Esophagus squamous epithelium (tissue), 5 donors: ENCODE results near the gene TP63. TPM values are rescaled to one million over a fixed set of nuclear protein-coding genes. Genes with fewer than 3 reads are reported as not detected.
"Not testable (repeated sequence)": the region's sequence is repeated elsewhere in the genome, so short reads cannot be mapped to it uniquely, and the experiment has no call there.

Source experiments
- DNase-seq: peaks from one replicate; lab custom pipeline; 2025; lab: John Stamatoyannopoulos, UW
- H3K27ac ChIP-seq, 4 donors: fragments of 200-600 bp; sonication (generic); one replicate each; pipeline ENCODE4 v1.5.1; 2016 to 2019; ENCODE audit warnings: mild to moderate bottlenecking in 1 of 4
- H3K27me3 ChIP-seq, 4 donors: fragments of 200-600 bp; sonication (generic); 1 replicate in 3 of 4; 2 replicates in 1 of 4; pipeline versions ENCODE4 v1.5.1 to v1.6.0; 2017 to 2021; ENCODE audit warnings: antibody characterized with exemption in 1 of 4
- H3K36me3 ChIP-seq, 3 donors: fragments of 200-600 bp; sonication (generic); one replicate each; pipeline ENCODE4 v1.5.1; 2016 to 2019
- H3K4me1 ChIP-seq, 3 donors: fragments of 200-600 bp; sonication (generic); one replicate each; pipeline ENCODE4 v1.5.1; 2017 to 2019
- H3K4me3 ChIP-seq, 4 donors: fragments of 200-600 bp; sonication (generic); 1 replicate in 3 of 4; 2 replicates in 1 of 4; pipeline ENCODE4 v1.5.1; 2016 to 2019; ENCODE audit warnings: mild to moderate bottlenecking in 2 of 4, moderate library complexity in 1 of 4
- H3K9me3 ChIP-seq, 3 donors: fragments of 200-600 bp; sonication (generic); one replicate each; pipeline ENCODE4 v1.5.1; 2016 to 2019
- POLR2A ChIP-seq, 4 donors: fragments of 450-650 bp; IDR thresholded peaks; one replicate each; pipeline ENCODE4 v1.6.1; 2017; ENCODE audit warnings: antibody characterized with exemption in 4 of 4, mild to moderate bottlenecking in 4 of 4, moderate library complexity in 3 of 4
- WGBS, 2 donors: methylation state at CpG; one replicate each; pipeline ENCODE4 v1.1.5; 2018; 5-methylcytosine and 5-hydroxymethylcytosine counted together
- intact Hi-C: fragments of 100-400 bp; cut with DNase I; formaldehyde crosslinking; loops from one replicate; pipeline ENCODE4 v1.15.0; 2022
- total RNA-seq, 4 donors: library from RNA; depleted of rRNA; stranded (reverse); fragments of >200 nt; gene quantifications; one replicate each; pipeline ENCODE4 v1.1.0, GENCODE V29; 2016
- TF ChIP-seq, protein P1 (sequence below), 6 experiments: fragments of 450-650 bp in 4 of 6; fragments of 200-600 bp in 2 of 6; sonication (generic) in 2 of 6; IDR thresholded peaks; one replicate each; pipeline ENCODE4 v1.5.1; 2016 to 2019; ENCODE audit warnings: antibody characterized with exemption in 6 of 6, mild to moderate bottlenecking in 4 of 6, moderate library complexity in 4 of 6
- donor health status: DM: yes; HTN: yes; CAD: no.

TP63 gene
- total RNA-seq, 4 donors from 2014 or later: 111 to 162 (median 137) TPM

DNA sequence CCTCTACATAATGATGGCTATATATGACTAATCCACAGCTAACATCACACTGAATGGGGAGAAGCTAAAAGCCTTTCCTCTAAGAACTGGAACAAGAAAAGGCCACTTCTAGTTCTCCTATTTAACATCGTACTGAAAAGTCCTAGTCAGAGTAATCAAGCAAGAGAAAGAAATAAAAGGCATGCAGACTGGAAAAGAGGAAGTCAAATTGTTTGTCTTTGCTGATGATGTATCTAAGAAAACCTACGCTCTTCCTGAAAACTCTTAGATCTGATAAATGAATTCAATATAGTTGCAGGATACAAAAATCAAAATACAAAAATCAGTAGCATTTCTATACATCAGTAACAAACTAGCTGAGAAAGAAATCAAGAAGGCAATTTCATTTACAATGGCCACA, 116.9 kb downstream of the TP63 start:
- Histone ChIP-seq H3K4me3 (no peak overlapping the region), H3K36me3 (no peaks in the 10 kb centered on the region), H3K27ac (no peak overlapping the region), H3K27me3 (no peaks in the 10 kb centered on the region), H3K4me1 (no peaks in the 10 kb centered on the region), H3K9me3 (peaks cover 0 to 14% (median 4%) of the 10 kb centered on the region in 3 donors)
- DNase-seq: no peak
- 50 to 60% methylated on average over 2 of the region's 2 CpGs for WGBS, 2 donors
- TF ChIP-seq POLR2A (IDR thresholded peaks at IDR 0.05): no peak
- TF ChIP-seq, protein P1, sequence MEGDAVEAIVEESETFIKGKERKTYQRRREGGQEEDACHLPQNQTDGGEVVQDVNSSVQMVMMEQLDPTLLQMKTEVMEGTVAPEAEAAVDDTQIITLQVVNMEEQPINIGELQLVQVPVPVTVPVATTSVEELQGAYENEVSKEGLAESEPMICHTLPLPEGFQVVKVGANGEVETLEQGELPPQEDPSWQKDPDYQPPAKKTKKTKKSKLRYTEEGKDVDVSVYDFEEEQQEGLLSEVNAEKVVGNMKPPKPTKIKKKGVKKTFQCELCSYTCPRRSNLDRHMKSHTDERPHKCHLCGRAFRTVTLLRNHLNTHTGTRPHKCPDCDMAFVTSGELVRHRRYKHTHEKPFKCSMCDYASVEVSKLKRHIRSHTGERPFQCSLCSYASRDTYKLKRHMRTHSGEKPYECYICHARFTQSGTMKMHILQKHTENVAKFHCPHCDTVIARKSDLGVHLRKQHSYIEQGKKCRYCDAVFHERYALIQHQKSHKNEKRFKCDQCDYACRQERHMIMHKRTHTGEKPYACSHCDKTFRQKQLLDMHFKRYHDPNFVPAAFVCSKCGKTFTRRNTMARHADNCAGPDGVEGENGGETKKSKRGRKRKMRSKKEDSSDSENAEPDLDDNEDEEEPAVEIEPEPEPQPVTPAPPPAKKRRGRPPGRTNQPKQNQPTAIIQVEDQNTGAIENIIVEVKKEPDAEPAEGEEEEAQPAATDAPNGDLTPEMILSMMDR (IDR thresholded peaks at IDR 0.05): no peak
- intact Hi-C loops: no loop called here

DNA sequence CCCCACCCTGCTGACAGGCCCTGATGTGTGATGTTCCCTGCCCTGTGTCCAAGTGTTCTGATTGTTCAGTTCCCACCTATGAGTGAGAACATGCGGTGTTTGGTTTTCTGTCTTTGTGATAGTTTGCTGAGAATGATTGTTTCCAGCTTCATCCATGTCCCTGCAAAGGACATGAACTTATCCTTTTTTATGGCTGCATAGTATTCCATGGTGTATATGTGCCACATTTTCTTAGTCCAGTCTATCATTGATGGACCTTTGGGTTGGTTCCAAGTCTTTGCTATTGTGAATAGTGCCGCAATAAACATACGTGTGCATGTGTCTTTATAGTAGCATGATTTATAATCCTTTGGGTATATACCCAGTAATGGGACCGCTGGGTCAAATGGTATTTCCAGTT, 119.8 kb downstream of the TP63 start:
- 94 to 98% methylated on average over 4 of the region's 4 CpGs for WGBS, 2 donors
- H3K27ac ChIP-seq, H3K27me3 ChIP-seq, H3K4me3 ChIP-seq, H3K9me3 ChIP-seq, H3K36me3 ChIP-seq, intact Hi-C loops, DNase-seq, H3K4me1 ChIP-seq: not testable (repeated sequence)

DNA sequence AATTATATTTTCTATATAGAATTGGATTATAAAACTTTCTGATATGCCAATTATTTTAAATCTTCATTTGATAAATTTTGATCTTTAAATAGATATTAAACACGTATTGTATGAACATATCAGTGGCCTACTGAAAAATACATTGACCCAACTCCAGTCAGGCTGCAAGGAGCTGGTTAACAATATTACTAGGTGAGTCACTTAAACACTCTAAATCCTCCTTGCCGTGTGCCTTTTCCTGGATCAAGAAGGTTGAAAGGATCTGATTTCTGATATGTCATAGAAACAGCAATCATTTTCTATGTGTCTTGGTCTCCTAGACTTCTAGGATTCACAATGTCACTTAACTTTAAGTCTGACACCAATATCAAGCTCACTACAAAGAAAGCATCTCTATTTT, 123.2 kb downstream of the TP63 start:
- Histone ChIP-seq H3K27me3 (no peaks in the 10 kb centered on the region), H3K36me3 (no peaks in the 10 kb centered on the region), H3K4me1 (no peaks in the 10 kb centered on the region), H3K4me3 (no peak overlapping the region), H3K27ac (no peak overlapping the region), H3K9me3 (no peaks in the 10 kb centered on the region)
- DNase-seq: no peak
- WGBS, 2 donors: 64 to 70% methylated on average over 2 of the region's 2 CpGs
- no peak for TF ChIP-seq POLR2A (IDR thresholded peaks at IDR 0.05)
- TF ChIP-seq, protein P1 (IDR thresholded peaks at IDR 0.05): no peak
- intact Hi-C loops: no loop called here

DNA sequence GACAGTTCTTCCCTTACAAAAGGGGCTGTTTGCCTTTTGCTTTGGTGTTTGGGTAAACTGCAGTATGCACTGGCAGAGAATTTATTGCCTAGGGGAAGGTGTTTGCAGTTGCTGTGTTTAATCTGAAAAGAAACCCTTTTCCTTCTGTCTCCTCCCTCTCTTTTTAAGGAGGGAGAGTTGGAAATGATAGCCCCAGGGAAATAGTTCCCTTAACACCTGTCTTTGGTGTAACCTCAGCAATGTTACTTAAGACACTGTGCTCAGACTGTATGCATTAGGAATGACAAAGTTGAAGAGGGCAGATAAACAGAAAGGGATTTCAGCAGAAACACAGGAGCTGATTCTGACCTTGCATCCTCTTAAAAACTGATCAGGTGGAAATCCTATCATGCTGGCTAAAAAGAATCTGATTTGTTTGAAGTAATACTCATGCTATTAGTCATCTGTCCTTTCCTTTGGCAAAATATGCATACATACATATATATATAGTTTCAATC, 125.4 kb downstream of the TP63 start:
- H3K36me3 ChIP-seq: no peaks in the 10 kb centered on the region
- no peak overlapping the region for H3K4me3 ChIP-seq
- H3K9me3 ChIP-seq: no peaks in the 10 kb centered on the region
- TF ChIP-seq, protein P1 (IDR thresholded peaks at IDR 0.05): no peak
- no peak for TF ChIP-seq POLR2A (IDR thresholded peaks at IDR 0.05)
- H3K27me3 ChIP-seq: no peaks in the 10 kb centered on the region
- DNase-seq: no peak
- no peaks in the 10 kb centered on the region for H3K4me1 ChIP-seq
- intact Hi-C loops: no loop called here
- H3K27ac ChIP-seq: peak overlapping the region in 1 of 4 donors; percentile 0

DNA sequence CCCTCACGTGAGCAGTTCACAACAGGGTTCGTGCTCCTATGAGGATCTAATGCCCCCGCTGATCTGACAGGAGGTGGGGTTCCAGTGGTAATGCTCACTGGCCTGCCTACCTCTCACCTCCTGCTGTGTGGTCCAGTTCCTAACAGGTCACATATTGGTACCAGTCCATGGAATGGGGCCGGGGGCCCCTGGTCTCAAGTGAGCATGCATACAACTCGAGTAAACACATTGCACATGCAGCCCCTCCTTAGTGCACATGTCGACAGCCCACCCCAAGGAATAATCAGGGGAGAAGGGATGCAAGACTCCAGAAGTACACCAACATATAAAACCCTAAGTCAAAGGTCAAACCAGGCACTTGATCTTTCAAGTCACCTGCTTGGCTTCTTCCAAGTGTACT, 127.0 kb downstream of the TP63 start:
- no peak overlapping the region for H3K27ac ChIP-seq
- H3K36me3 ChIP-seq: no peaks in the 10 kb centered on the region
- no peaks in the 10 kb centered on the region for H3K27me3 ChIP-seq
- TF ChIP-seq, protein P1 (IDR thresholded peaks at IDR 0.05): no peak
- no peak for TF ChIP-seq POLR2A (IDR thresholded peaks at IDR 0.05)
- H3K4me1 ChIP-seq: no peaks in the 10 kb centered on the region
- intact Hi-C loops: no loop called here
- 90 to 100% methylated on average over 4 to 6 of the region's 6 CpGs for WGBS, 2 donors
- H3K9me3 ChIP-seq: no peaks in the 10 kb centered on the region
- no peak for DNase-seq
- no peak overlapping the region for H3K4me3 ChIP-seq

DNA sequence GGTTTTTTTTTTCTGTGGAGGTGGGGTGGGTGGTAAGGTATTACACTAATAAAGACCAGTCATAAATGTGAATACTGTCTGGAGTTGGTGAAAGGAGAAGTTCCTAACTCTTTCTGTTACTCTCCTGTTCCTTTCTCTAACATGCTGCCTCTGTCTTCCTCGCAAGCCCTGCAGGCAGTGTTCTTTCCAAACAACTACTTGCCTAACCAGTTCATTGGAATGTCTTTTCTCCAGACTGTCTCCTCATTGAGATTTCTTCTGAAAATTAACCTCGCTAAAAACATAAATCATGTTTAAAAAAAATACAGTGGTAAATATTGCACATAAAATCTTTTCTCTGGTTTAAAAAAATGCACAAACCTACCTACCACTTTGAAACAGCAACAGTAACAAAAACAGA, 135.2 kb downstream of the TP63 start:
- Histone ChIP-seq H3K36me3 (no peaks in the 10 kb centered on the region), H3K27ac (peak overlapping the region in 3 of 4 donors; percentile 6 to 19 (median 9)), H3K27me3 (no peaks in the 10 kb centered on the region), H3K4me3 (peak overlapping the region in 2 of 4 donors; percentile 9 to 22), H3K9me3 (no peaks in the 10 kb centered on the region), H3K4me1 (peaks cover 0 to 17% (median 0%) of the 10 kb centered on the region in 3 donors)
- DNase-seq: no peak
- intact Hi-C loops: no loop called here
- WGBS, 2 donors: 25 to 55% methylated on average over 2 of the region's 2 CpGs
- TF ChIP-seq POLR2A (IDR thresholded peaks at IDR 0.05): no peak
- TF ChIP-seq, protein P1 (IDR thresholded peaks at IDR 0.05): no peak
